Activated CD8-positive, alpha-beta memory T cell treated with anti-CD3 and anti-CD28 coated beads for 36 hours (primary cell): ENCODE results near the gene MAD1L1. TPM values are rescaled to one million over a fixed set of nuclear protein-coding genes. Genes with fewer than 3 reads are reported as not detected.

Source experiments
- CTCF ChIA-PET: fragments of 350-600 bp; sonication (Branson Sonifier 250); formaldehyde crosslinking; loops from one replicate; lab custom pipeline; 2021; ENCODE audit warnings: antibody characterized with exemption; lab: Charles Lee
- POLR2A ChIA-PET: fragments of 350-600 bp; sonication (Branson Sonifier 250); formaldehyde crosslinking; loops from one replicate; lab custom pipeline; 2021; ENCODE audit warnings: antibody characterized with exemption; lab: Charles Lee
- total RNA-seq, 2 experiments: library from RNA; stranded (reverse); gene quantifications; one replicate each; pipeline ENCODE4 v1.2.3, GENCODE V29; 2021

MAD1L1 gene
- total RNA-seq, 2 experiments from 2014 or later = 39.4 to 40.8 TPM

- CTCF ChIA-PET = no interaction called here
- POLR2A ChIA-PET = no interaction called here
Measured at GRCh38 chr7:2209146-2209960, 23.4 kb downstream of the MAD1L1 start.

- ChIA-PET CTCF (no interaction called here), POLR2A (no interaction called here)
Measured at GRCh38 chr7:2208712-2209111, 24.0 kb downstream of the MAD1L1 start.

GRCh38 chr7:2205036-2205780, 27.5 kb downstream of the MAD1L1 start:
- ChIA-PET POLR2A (no interaction called here), CTCF (interaction anchor here (0.7 kb wide), 1 partner anchor 303 kb away, joined by 3 read pairs; no protein-coding TSS in a partner anchor)

- ChIA-PET CTCF (interaction anchor here (0.7 kb wide), 1 partner anchor 302 kb away, joined by 3 read pairs; no protein-coding TSS in a partner anchor), POLR2A (no interaction called here)
Measured at GRCh38 chr7:2204446-2204845, 28.3 kb downstream of the MAD1L1 start.

- ChIA-PET CTCF (no interaction called here), POLR2A (no interaction called here)
Measured at GRCh38 chr7:2203766-2204300, 28.9 kb downstream of the MAD1L1 start.

GRCh38 chr7:2202901-2203765, 29.6 kb downstream of the MAD1L1 start:
- ChIA-PET POLR2A (no interaction called here), CTCF (interaction anchor here (0.7 kb wide), 1 partner anchor 799 kb away, joined by 3 read pairs; no protein-coding TSS in a partner anchor)

GRCh38 chr7:2202361-2202761, 30.4 kb downstream of the MAD1L1 start:
- ChIA-PET CTCF (no interaction called here), POLR2A (no interaction called here)

- CTCF ChIA-PET = no interaction called here
- POLR2A ChIA-PET = no interaction called here
Measured at GRCh38 chr7:2201686-2202360, 30.9 kb downstream of the MAD1L1 start.

GRCh38 chr7:2201128-2201527, 31.6 kb downstream of the MAD1L1 start:
- POLR2A ChIA-PET = no interaction called here
- CTCF ChIA-PET = no interaction called here

- ChIA-PET POLR2A (no interaction called here), CTCF (no interaction called here)
Measured at GRCh38 chr7:2200584-2200980, 32.2 kb downstream of the MAD1L1 start.

GRCh38 chr7:2199956-2200583, 32.7 kb downstream of the MAD1L1 start:
- ChIA-PET CTCF (no interaction called here), POLR2A (no interaction called here)

GRCh38 chr7:2199528-2199927, 33.2 kb downstream of the MAD1L1 start:
- ChIA-PET CTCF (no interaction called here), POLR2A (no interaction called here)

- POLR2A ChIA-PET = no interaction called here
- CTCF ChIA-PET = no interaction called here
Measured at GRCh38 chr7:2198760-2199159, 34.0 kb downstream of the MAD1L1 start.

GRCh38 chr7:2198206-2198605, 34.5 kb downstream of the MAD1L1 start:
- ChIA-PET CTCF (no interaction called here), POLR2A (no interaction called here)

GRCh38 chr7:2197436-2198155, 35.1 kb downstream of the MAD1L1 start:
- ChIA-PET CTCF (interaction anchor here (1.3 kb wide), 1 partner anchor 10 kb away, joined by 3 read pairs; no protein-coding TSS in a partner anchor), POLR2A (no interaction called here)

- POLR2A ChIA-PET = no interaction called here
- CTCF ChIA-PET = interaction anchor here (1.3 kb wide), 1 partner anchor 11 kb away, joined by 3 read pairs; no protein-coding TSS in a partner anchor
Measured at GRCh38 chr7:2196381-2197378, 36.1 kb downstream of the MAD1L1 start.
